Psoas muscle (tissue), 8 donors: ENCODE results near the gene SCNN1A. TPM values are rescaled to one million over a fixed set of nuclear protein-coding genes. Genes with fewer than 3 reads are reported as not detected.
"Not testable (repeated sequence)": the region's sequence is repeated elsewhere in the genome, so short reads cannot be mapped to it uniquely, and the experiment has no call there.

Experiments used
- ATAC-seq, 4 donors: fragments of 200-7000 bp; cut with Tn5 transposase; one replicate each; pipeline ENCODE4 v1.9.1; 2020; ENCODE audit warnings: moderate library complexity in 3 of 4, mild to moderate bottlenecking in 2 of 4
- DNase-seq, 2 donors: peaks; one replicate each; pipeline ENCODE4 v3.0.0-alpha.2; 2020
- H3K27ac ChIP-seq: fragments of 200-600 bp; one replicate; pipeline ENCODE4 v1.8.0; 2022
- H3K27me3 ChIP-seq, 3 donors: fragments of 200-600 bp in 1 of 3; one replicate each; pipeline versions ENCODE4 v1.6.1 to v1.8.0; 2013 to 2022; ENCODE audit warnings: low read length in 2 of 3, mild to moderate bottlenecking in 2 of 3, moderate library complexity in 1 of 3; ENCODE audit not compliant: insufficient read depth in 3 of 3
- H3K36me3 ChIP-seq, 2 donors: fragments of 200-600 bp in 1 of 2; one replicate each; pipeline versions ENCODE4 v1.6.1 to v1.8.0; 2013 to 2022; ENCODE audit warnings: low read depth in 1 of 2, mild to moderate bottlenecking in 1 of 2, moderate library complexity in 1 of 2; ENCODE audit not compliant: insufficient read depth in 1 of 2
- H3K4me1 ChIP-seq: fragments of 200-600 bp; one replicate; pipeline ENCODE4 v1.8.0; 2022
- H3K4me3 ChIP-seq: fragments of 200-600 bp; one replicate; pipeline ENCODE4 v1.8.0; 2022; ENCODE audit warnings: mild to moderate bottlenecking
- H3K9me3 ChIP-seq: fragments of 200-600 bp; one replicate; pipeline ENCODE4 v1.8.0; 2022
- CTCF ChIP-seq: fragments of 200-600 bp; IDR thresholded peaks from one replicate; pipeline ENCODE4 v1.8.0; 2022; ENCODE audit warnings: antibody characterized with exemption
- WGBS, 3 donors: extraction: QIAGEN DNeasy Blood & Tissue Kit; methylation state at CpG; one replicate each; pipeline versions ENCODE4 v1.1.6 to v1.1.7; 2013; 5-methylcytosine and 5-hydroxymethylcytosine counted together
- intact Hi-C, 2 donors: fragments of 100-400 bp; cut with DNase I; formaldehyde crosslinking; loops; one replicate each; pipeline versions ENCODE4 v1.11.0 to v1.14.2; 2022
- polyA plus RNA-seq, 3 donors: library from polyadenylated mRNA; stranded (reverse); fragments of 200-250 nt; gene quantifications; one replicate each; pipeline ENCODE4 v1.2.3, GENCODE V29; 2013
- total RNA-seq, 4 donors: library from RNA; stranded (reverse); fragmentation: NEBNext Ultra II Directional in 2 of 4; extraction: Animal tissue kit (Norgen Biotek cat#: 25700) in 2 of 4; gene quantifications; one replicate each; pipeline versions ENCODE4 v1.2.1 to v1.2.4, GENCODE V29; 2021 to 2023
- donor health status: healthy with polysubstance abuse.
- donor health status: DM: no; HTN: no; CAD: no; lungs with moderate emphysema.
- donor health status: Bipolar disorder and iron deficiency.
- donor health status: healthy.
- donor health status: DM: yes; HTN: yes; CAD: no.
- donor health status: DM: no; HTN: no; CAD: no.
- donor health status: DM: no; HTN: no; CAD: no.
- donor health status: DM: yes; HTN: yes; CAD: no.

SCNN1A gene
- total and polyA plus RNA-seq, 7 donors = 0.03 to 0.57 (median 0.39) TPM

- Histone ChIP-seq H3K27me3 (no peaks in the 10 kb centered on the region), H3K36me3 (peaks cover 2 to 7% of the 10 kb centered on the region in 2 donors), H3K9me3 (no peaks in the 10 kb centered on the region), H3K4me3 (peak within 1 kb of the TSS; percentile 99), H3K4me1 (peaks cover 46% of the 10 kb centered on the region), H3K27ac (peak within 1 kb of the TSS; percentile 88)
- no peak for TF ChIP-seq CTCF
- ATAC-seq (peak; percentile 81 to 89 (median 84)), DNase-seq (peak; percentile 73 to 85)
- 0% methylated on average over 19 to 21 of the region's 21 CpGs for WGBS, 3 donors
- intact Hi-C loops = loop anchor here (2.0 to 5.0 kb wide), 2 partner anchors 41 to 196 kb away; no protein-coding TSS in a partner anchor
These were observed 33.8 kb downstream of the SCNN1A start, which contains the start of gene TNFRSF1A for GRCh38 chr12:6341417-6342139. TNFRSF1A (minus strand) TSS chr12:6342076; CDS start chr12:6341814, 262 bp downstream.

- H3K4me3 ChIP-seq = peak overlapping the region; percentile 99
- H3K27me3 ChIP-seq = no peaks in the 10 kb centered on the region
- H3K36me3 ChIP-seq = peaks cover 2 to 7% of the 10 kb centered on the region in 2 donors
- no peaks in the 10 kb centered on the region for H3K9me3 ChIP-seq
- peaks cover 48% of the 10 kb centered on the region for H3K4me1 ChIP-seq
- TF ChIP-seq CTCF = no peak
- intact Hi-C loops = loop anchor here in 1 of 2 donors (5.0 kb wide), 1 partner anchor 196 kb away; no protein-coding TSS in a partner anchor
- peak overlapping the region; percentile 88 for H3K27ac ChIP-seq
- 1 to 5% (median 1%) methylated on average over 14 to 15 of the region's 15 CpGs for WGBS, 3 donors
- DNase-seq = peak in 1 of 2 donors; percentile 67
- ATAC-seq = no peak
These were observed 34.5 kb downstream of the SCNN1A start for GRCh38 chr12:6340745-6341416.

- Histone ChIP-seq H3K9me3 (no peaks in the 10 kb centered on the region), H3K27ac (peak overlapping the region; percentile 88), H3K27me3 (no peaks in the 10 kb centered on the region), H3K4me1 (peaks cover 54% of the 10 kb centered on the region), H3K4me3 (peak overlapping the region; percentile 99), H3K36me3 (peaks cover 2 to 7% of the 10 kb centered on the region in 2 donors)
- intact Hi-C loops = loop anchor here in 1 of 2 donors (5.0 kb wide), 1 partner anchor 197 kb away; no protein-coding TSS in a partner anchor
- DNase-seq (peak in 1 of 2 donors; percentile 67), ATAC-seq (no peak)
- TF ChIP-seq CTCF = no peak
- WGBS, 3 donors = 4 to 20% (median 8%) methylated on average over 9 of the region's 9 CpGs
These were observed 35.2 kb downstream of the SCNN1A start for GRCh38 chr12:6340032-6340638.

GRCh38 chr12:6338955-6339354, 36.4 kb downstream of the SCNN1A start:
- Histone ChIP-seq H3K4me1 (peaks cover 65% of the 10 kb centered on the region), H3K27ac (peak overlapping the region; percentile 88), H3K9me3 (no peaks in the 10 kb centered on the region), H3K4me3 (peak overlapping the region; percentile 99), H3K27me3 (no peaks in the 10 kb centered on the region), H3K36me3 (peaks cover 2 to 17% of the 10 kb centered on the region in 2 donors)
- no peak for DNase-seq
- intact Hi-C loops = loop anchor here in 1 of 2 donors (5.0 kb wide), 1 partner anchor 198 kb away; no protein-coding TSS in a partner anchor
- TF ChIP-seq CTCF = no peak
- 24 to 45% (median 28%) methylated on average over 3 of the region's 3 CpGs for WGBS, 3 donors
- no peak for ATAC-seq

GRCh38 chr12:6338536-6338935, 36.8 kb downstream of the SCNN1A start:
- Histone ChIP-seq H3K27ac (peak overlapping the region; percentile 88), H3K4me1 (peaks cover 67% of the 10 kb centered on the region), H3K36me3 (peaks cover 2 to 22% of the 10 kb centered on the region in 2 donors), H3K4me3 (peak overlapping the region; percentile 99)
- DNase-seq, H3K9me3 ChIP-seq, H3K27me3 ChIP-seq, ATAC-seq: not testable (repeated sequence)
- WGBS, 3 donors = 37 to 65% (median 44%) methylated on average over 8 of the region's 8 CpGs
- intact Hi-C loops = loop anchor here in 1 of 2 donors (5.0 kb wide), 1 partner anchor 199 kb away; no protein-coding TSS in a partner anchor
